Mesodermal cell (in vitro differentiated cells): ENCODE data around the gene LLGL2.
"Not testable (repeated sequence)": the region's sequence is repeated elsewhere in the genome, so short reads cannot be mapped to it uniquely, and the experiment has no call there.

Experiments
- H3K27ac ChIP-seq: 2 replicates; pipeline ENCODE4 v1.7.0; 2013; ENCODE audit warnings: mild to moderate bottlenecking, low read depth, low read length, moderate library complexity; ENCODE audit not compliant: severe bottlenecking
- H3K36me3 ChIP-seq: 2 replicates; pipeline ENCODE4 v1.7.1; 2013; ENCODE audit warnings: mild to moderate bottlenecking, low read length, moderate library complexity; ENCODE audit not compliant: control insufficient read depth, insufficient read depth
- H3K4me1 ChIP-seq: one replicate; pipeline ENCODE4 v1.7.1; 2013; ENCODE audit warnings: mild to moderate bottlenecking, low read length; ENCODE audit not compliant: insufficient read depth, control insufficient read depth, poor library complexity, severe bottlenecking
- H3K4me3 ChIP-seq: 2 replicates; pipeline ENCODE4 v1.7.0; 2013; ENCODE audit warnings: low read length, control low read depth, mild to moderate bottlenecking; ENCODE audit not compliant: insufficient read depth, poor library complexity, severe bottlenecking; ENCODE audit errors: extremely low read depth
- H3K9me3 ChIP-seq: 2 replicates; pipeline ENCODE4 v1.7.1; 2013; ENCODE audit warnings: mild to moderate bottlenecking, low read length, moderate library complexity; ENCODE audit not compliant: control insufficient read depth
- WGBS, 2 experiments: methylation state at CpG; one replicate each; pipeline ENCODE4 v1.1.5; 2013; ENCODE audit warnings: missing lambda C conversion rate in 2 of 2; ENCODE audit not compliant: insufficient coverage in 2 of 2; 5-methylcytosine and 5-hydroxymethylcytosine counted together

Gene LLGL2

GRCh38 chr17:75516255-75516618, 9.3 kb upstream of the LLGL2 start, which contains the start of gene TSEN54:
Gene TSEN54 (plus strand): TSS chr17:75516528. CDS start chr17:75516561, 33 bp downstream.
- WGBS, 2 experiments: 0 to 1% methylated on average over 33 to 45 of the region's 45 CpGs
- H3K36me3 ChIP-seq: peaks cover 49% of the 10 kb centered on the region
- no peaks in the 10 kb centered on the region for H3K9me3 ChIP-seq
- H3K4me1 ChIP-seq: peaks cover 21% of the 10 kb centered on the region
- H3K27ac ChIP-seq: peak within 1 kb of the TSS; percentile 78
- peak within 1 kb of the TSS; percentile 80 for H3K4me3 ChIP-seq

GRCh38 chr17:75516619-75517296, 8.7 kb upstream of the LLGL2 start:
- no peaks in the 10 kb centered on the region for H3K9me3 ChIP-seq
- H3K36me3 ChIP-seq: peaks cover 53% of the 10 kb centered on the region
- peak overlapping the region; percentile 80 for H3K4me3 ChIP-seq
- peaks cover 21% of the 10 kb centered on the region for H3K4me1 ChIP-seq
- WGBS, 2 experiments: 0% methylated on average over 27 to 55 of the region's 65 CpGs
- H3K27ac ChIP-seq: peak overlapping the region; percentile 41

GRCh38 chr17:75517297-75517865, 8.1 kb upstream of the LLGL2 start:
- peaks cover 53% of the 10 kb centered on the region for H3K36me3 ChIP-seq
- H3K27ac ChIP-seq: peak overlapping the region; percentile 41
- peak overlapping the region; percentile 80 for H3K4me3 ChIP-seq
- H3K9me3 ChIP-seq: no peaks in the 10 kb centered on the region
- peaks cover 21% of the 10 kb centered on the region for H3K4me1 ChIP-seq
- 9 to 36% methylated on average over 5 to 10 of the region's 10 CpGs for WGBS, 2 experiments

- H3K36me3 ChIP-seq: peaks cover 55% of the 10 kb centered on the region
- 86 to 92% methylated on average over 3 of the region's 3 CpGs for WGBS, 2 experiments
Measured at GRCh38 chr17:75518201-75518600, 7.3 kb upstream of the LLGL2 start.

GRCh38 chr17:75518983-75519537, 6.4 kb upstream of the LLGL2 start:
- peaks cover 59% of the 10 kb centered on the region for H3K36me3 ChIP-seq
- H3K27ac ChIP-seq: no peak overlapping the region

More at GRCh38 chr17:75518201-75518600, 7.3 kb upstream of the LLGL2 start:
- Histone ChIP-seq H3K4me3 (no peak overlapping the region), H3K9me3 (no peaks in the 10 kb centered on the region), H3K27ac (no peak overlapping the region), H3K4me1 (peaks cover 18% of the 10 kb centered on the region)

GRCh38 chr17:75520413-75520812, 5.1 kb upstream of the LLGL2 start:
- not testable (repeated sequence) for H3K9me3 ChIP-seq, H3K27ac ChIP-seq, H3K4me3 ChIP-seq
- 94 to 99% methylated on average over 8 of the region's 8 CpGs for WGBS, 2 experiments
- H3K4me1 ChIP-seq: peaks cover 10% of the 10 kb centered on the region
- H3K36me3 ChIP-seq: peaks cover 62% of the 10 kb centered on the region

More at GRCh38 chr17:75518983-75519537, 6.4 kb upstream of the LLGL2 start:
- 91 to 98% methylated on average over 7 to 9 of the region's 9 CpGs for WGBS, 2 experiments
- Histone ChIP-seq H3K4me1 (peaks cover 15% of the 10 kb centered on the region), H3K9me3 (no peaks in the 10 kb centered on the region), H3K4me3 (no peak overlapping the region)

GRCh38 chr17:75521290-75521689, 4.2 kb upstream of the LLGL2 start:
- H3K36me3 ChIP-seq: peaks cover 62% of the 10 kb centered on the region
- H3K4me3 ChIP-seq: no peak overlapping the region
- H3K27ac ChIP-seq: no peak overlapping the region
- H3K4me1 ChIP-seq: peaks cover 11% of the 10 kb centered on the region
- 93 to 94% methylated on average over 5 to 8 of the region's 8 CpGs for WGBS, 2 experiments
- no peaks in the 10 kb centered on the region for H3K9me3 ChIP-seq

- WGBS, 2 experiments: 94 to 97% methylated on average over 28 to 31 of the region's 33 CpGs
- peaks cover 62% of the 10 kb centered on the region for H3K36me3 ChIP-seq
Measured at GRCh38 chr17:75521951-75522727, 3.4 kb upstream of the LLGL2 start.

GRCh38 chr17:75523647-75524046, 1.9 kb upstream of the LLGL2 start:
- Histone ChIP-seq H3K4me1 (peaks cover 12% of the 10 kb centered on the region), H3K9me3 (no peaks in the 10 kb centered on the region), H3K36me3 (peaks cover 49% of the 10 kb centered on the region), H3K4me3 (no peak overlapping the region), H3K27ac (no peak overlapping the region)
- 95 to 96% methylated on average over 6 to 7 of the region's 7 CpGs for WGBS, 2 experiments

More at GRCh38 chr17:75521951-75522727, 3.4 kb upstream of the LLGL2 start:
- Histone ChIP-seq H3K4me3 (no peak overlapping the region), H3K27ac (no peak overlapping the region), H3K9me3 (no peaks in the 10 kb centered on the region), H3K4me1 (peaks cover 20% of the 10 kb centered on the region)

GRCh38 chr17:75524269-75524969, 1.1 kb upstream of the LLGL2 start:
- Histone ChIP-seq H3K9me3 (no peaks in the 10 kb centered on the region), H3K4me3 (peak overlapping the region; percentile 61), H3K27ac (no peak overlapping the region), H3K4me1 (peaks cover 12% of the 10 kb centered on the region), H3K36me3 (peaks cover 42% of the 10 kb centered on the region)
- 42 to 46% methylated on average over 10 to 15 of the region's 24 CpGs for WGBS, 2 experiments
